Activated CD8-positive, alpha-beta T cell treated with anti-CD3 and anti-CD28 coated beads, Interleukin-2, amount 10 ng/mL, durations not matched to agents 7 days and 5 days (primary cell): ENCODE data around the gene SDHA. TPM values are rescaled to one million over a fixed set of nuclear protein-coding genes. Genes with fewer than 3 reads are reported as not detected.
A peak's percentile ranks its signal among the peaks of the same experiment; 100 is the strongest.
"Not testable (repeated sequence)": the region's sequence is repeated elsewhere in the genome, so short reads cannot be mapped to it uniquely, and the experiment has no call there.

Source experiments
- ATAC-seq: fragments of 150-1000 bp; cut with Tn5 transposase; one replicate; pipeline ENCODE4 v1.10.0; 2021; ENCODE audit warnings: moderate library complexity
- CTCF ChIA-PET: fragments of 350-600 bp; sonication (Branson Sonifier 250); formaldehyde crosslinking; loops from one replicate; lab custom pipeline; 2021; ENCODE audit warnings: antibody characterized with exemption; lab: Charles Lee
- POLR2A ChIA-PET: fragments of 350-600 bp; sonication (Branson Sonifier 250); formaldehyde crosslinking; loops from one replicate; lab custom pipeline; 2021; ENCODE audit warnings: antibody characterized with exemption; lab: Charles Lee
- DNase-seq: peaks from one replicate; pipeline ENCODE4 v3.0.0-alpha.2; 2020
- H3K27ac Mint-ChIP-seq: one replicate; pipeline ENCODE4 v1.8.0; 2021; ENCODE audit warnings: mild to moderate bottlenecking, mixed read lengths
- H3K27me3 Mint-ChIP-seq: one replicate; pipeline ENCODE4 v1.8.0; 2021; ENCODE audit warnings: low read depth, mixed read lengths
- H3K36me3 Mint-ChIP-seq: one replicate; pipeline ENCODE4 v1.8.0; 2021; ENCODE audit warnings: low read depth, mixed read lengths
- H3K4me1 Mint-ChIP-seq: one replicate; pipeline ENCODE4 v1.8.0; 2021; ENCODE audit warnings: low read depth, mixed read lengths
- H3K4me3 Mint-ChIP-seq: one replicate; pipeline ENCODE4 v1.8.0; 2021; ENCODE audit warnings: mild to moderate bottlenecking, mixed read lengths
- H3K9me3 Mint-ChIP-seq: one replicate; pipeline ENCODE4 v1.8.0; 2022; ENCODE audit warnings: mixed read lengths; ENCODE audit not compliant: insufficient read depth
- total RNA-seq, 2 experiments: library from RNA; stranded (reverse); gene quantifications; one replicate each; pipeline ENCODE4 v1.2.3, GENCODE V29; 2021

SDHA gene
- total RNA-seq, 2 experiments from 2014 or later: 145 to 152 TPM

GRCh38 chr5:274346-274745, 56.2 kb downstream of the SDHA start:
- DNase-seq, H3K4me3 Mint-ChIP-seq, H3K9me3 Mint-ChIP-seq, ATAC-seq, H3K27ac Mint-ChIP-seq, H3K27me3 Mint-ChIP-seq, CTCF ChIA-PET: not testable (repeated sequence)
- Mint-ChIP-seq H3K36me3 (peaks cover 42% of the 10 kb centered on the region), H3K4me1 (peaks cover 45% of the 10 kb centered on the region)
- POLR2A ChIA-PET: interaction anchor here (1.1 kb wide), 1 partner anchor 198 kb away, joined by 3 read pairs; no protein-coding TSS in a partner anchor

GRCh38 chr5:278646-279045, 60.5 kb downstream of the SDHA start:
- ATAC-seq (no peak), DNase-seq (no peak)
- Mint-ChIP-seq H3K27me3 (no peaks in the 10 kb centered on the region), H3K4me3 (no peak overlapping the region), H3K9me3 (no peaks in the 10 kb centered on the region), H3K36me3 (peaks cover 34% of the 10 kb centered on the region), H3K27ac (no peak overlapping the region), H3K4me1 (peaks cover 22% of the 10 kb centered on the region)
- CTCF ChIA-PET: no interaction called here
- POLR2A ChIA-PET: no interaction called here

- peaks cover 18% of the 10 kb centered on the region for H3K4me1 Mint-ChIP-seq
- CTCF ChIA-PET, H3K9me3 Mint-ChIP-seq, ATAC-seq, H3K27ac Mint-ChIP-seq, DNase-seq, H3K4me3 Mint-ChIP-seq, POLR2A ChIA-PET, H3K27me3 Mint-ChIP-seq: not testable (repeated sequence)
- H3K36me3 Mint-ChIP-seq: peaks cover 34% of the 10 kb centered on the region
These were observed 61.0 kb downstream of the SDHA start for GRCh38 chr5:279051-279665.

- CTCF ChIA-PET: interaction anchor here (1.0 to 2.9 kb wide), 6 partner anchors 13 to 160 kb away, joined by 3 to 11 read pairs (median 4); no protein-coding TSS in a partner anchor
- Mint-ChIP-seq H3K27ac (no peak overlapping the region), H3K27me3 (no peaks in the 10 kb centered on the region), H3K4me3 (no peak overlapping the region), H3K9me3 (no peaks in the 10 kb centered on the region), H3K4me1 (no peaks in the 10 kb centered on the region), H3K36me3 (peaks cover 32% of the 10 kb centered on the region)
- DNase-seq (no peak), ATAC-seq (no peak)
- POLR2A ChIA-PET: interaction anchor here (1.4 kb wide), 1 partner anchor 15 kb away, joined by 4 read pairs; the partner anchor contains the start of gene PDCD6
These were observed 68.0 kb downstream of the SDHA start for GRCh38 chr5:285991-286557.

GRCh38 chr5:290200-290599, 72.1 kb downstream of the SDHA start:
- H3K27me3 Mint-ChIP-seq, H3K27ac Mint-ChIP-seq, H3K4me1 Mint-ChIP-seq, CTCF ChIA-PET, H3K9me3 Mint-ChIP-seq, ATAC-seq, H3K4me3 Mint-ChIP-seq, POLR2A ChIA-PET, DNase-seq: not testable (repeated sequence)
- H3K36me3 Mint-ChIP-seq: peaks cover 30% of the 10 kb centered on the region

- DNase-seq, H3K4me1 Mint-ChIP-seq, H3K9me3 Mint-ChIP-seq, H3K4me3 Mint-ChIP-seq, CTCF ChIA-PET, POLR2A ChIA-PET, ATAC-seq, H3K27ac Mint-ChIP-seq, H3K27me3 Mint-ChIP-seq: not testable (repeated sequence)
- H3K36me3 Mint-ChIP-seq: peaks cover 21% of the 10 kb centered on the region
These were observed 73.2 kb downstream of the SDHA start for GRCh38 chr5:291345-291744.

- CTCF ChIA-PET, POLR2A ChIA-PET, H3K27ac Mint-ChIP-seq, ATAC-seq, H3K27me3 Mint-ChIP-seq, DNase-seq, H3K9me3 Mint-ChIP-seq, H3K4me3 Mint-ChIP-seq: not testable (repeated sequence)
- Mint-ChIP-seq H3K4me1 (peaks cover 20% of the 10 kb centered on the region), H3K36me3 (peaks cover 15% of the 10 kb centered on the region)
These were observed 76.7 kb downstream of the SDHA start for GRCh38 chr5:294788-295187.

- POLR2A ChIA-PET, DNase-seq, H3K9me3 Mint-ChIP-seq, H3K27me3 Mint-ChIP-seq, ATAC-seq, H3K27ac Mint-ChIP-seq, H3K4me3 Mint-ChIP-seq: not testable (repeated sequence)
- H3K4me1 Mint-ChIP-seq: peaks cover 20% of the 10 kb centered on the region
- CTCF ChIA-PET: interaction anchor here (0.6 kb wide), 1 partner anchor 118 kb away, joined by 3 read pairs; no protein-coding TSS in a partner anchor
- peaks cover 14% of the 10 kb centered on the region for H3K36me3 Mint-ChIP-seq
These were observed 78.1 kb downstream of the SDHA start for GRCh38 chr5:296207-296606.

- Mint-ChIP-seq H3K27ac (peak overlapping the region; percentile 51), H3K4me1 (peaks cover 20% of the 10 kb centered on the region)
- DNase-seq (peak; percentile 46), ATAC-seq (peak; percentile 83)
- H3K9me3 Mint-ChIP-seq, H3K36me3 Mint-ChIP-seq, H3K27me3 Mint-ChIP-seq, H3K4me3 Mint-ChIP-seq, POLR2A ChIA-PET, CTCF ChIA-PET: not testable (repeated sequence)
These were observed 78.8 kb downstream of the SDHA start for GRCh38 chr5:296954-297353.

GRCh38 chr5:297448-297847, 79.3 kb downstream of the SDHA start:
- Mint-ChIP-seq H3K4me1 (peaks cover 20% of the 10 kb centered on the region), H3K27ac (peak overlapping the region; percentile 51)
- H3K9me3 Mint-ChIP-seq, H3K27me3 Mint-ChIP-seq, CTCF ChIA-PET, H3K36me3 Mint-ChIP-seq, POLR2A ChIA-PET, H3K4me3 Mint-ChIP-seq, DNase-seq: not testable (repeated sequence)
- ATAC-seq: peak; percentile 31

GRCh38 chr5:297991-298736, 80.0 kb downstream of the SDHA start:
- H3K9me3 Mint-ChIP-seq, H3K36me3 Mint-ChIP-seq, H3K27ac Mint-ChIP-seq, CTCF ChIA-PET, ATAC-seq, DNase-seq, H3K4me3 Mint-ChIP-seq, POLR2A ChIA-PET, H3K27me3 Mint-ChIP-seq: not testable (repeated sequence)
- H3K4me1 Mint-ChIP-seq: peaks cover 20% of the 10 kb centered on the region

GRCh38 chr5:298737-299125, 80.6 kb downstream of the SDHA start:
- Mint-ChIP-seq H3K4me1 (peaks cover 20% of the 10 kb centered on the region), H3K4me3 (no peak overlapping the region), H3K27ac (no peak overlapping the region), H3K9me3 (no peaks in the 10 kb centered on the region), H3K36me3 (peaks cover 3% of the 10 kb centered on the region), H3K27me3 (no peaks in the 10 kb centered on the region)
- POLR2A ChIA-PET: no interaction called here
- no peak for DNase-seq
- no peak for ATAC-seq
- CTCF ChIA-PET: no interaction called here
